ENCODE data around the gene TNP2.

The TNP2 gene

GRCh38 chr16:11280616-11281522 is 11.7 kb upstream of the TNP2 start, which contains the start of gene PRM1:
Gene PRM1, minus strand, starts transcription at chr16:11281330. Its CDS starts 92 bp downstream, at chr16:11281238.
- no peak within 1 kb of the TSS for H3K27ac ChIP-seq
- TF ChIP-seq CTCF (conservative IDR thresholded peaks at IDR 0.05) (no peak), ZFX (IDR thresholded peaks at IDR 0.05) (no peak)

GRCh38 chr16:11278681-11279628 is 9.8 kb upstream of the TNP2 start:
- TF ChIP-seq ZFX (IDR thresholded peaks at IDR 0.05): no peak
- H3K27ac ChIP-seq: no peak overlapping the region

GRCh38 chr16:11277607-11278337 is 8.6 kb upstream of the TNP2 start:
- TF ChIP-seq CTCF (conservative IDR thresholded peaks at IDR 0.05): no peak
- no peak overlapping the region for H3K27ac ChIP-seq

GRCh38 chr16:11276896-11277593 is 7.9 kb upstream of the TNP2 start:
- TF ChIP-seq CTCF (conservative IDR thresholded peaks at IDR 0.05) (no peak), ZFX (IDR thresholded peaks at IDR 0.05) (no peak)

GRCh38 chr16:11276143-11276895 is 7.2 kb upstream of the TNP2 start, which contains the start of gene PRM2:
Gene PRM2, minus strand, starts transcription at chr16:11276480. Its CDS starts 110 bp downstream, at chr16:11276370.
- no peak for TF ChIP-seq CTCF (conservative IDR thresholded peaks at IDR 0.05)
- no peak for TF ChIP-seq ZFX (IDR thresholded peaks at IDR 0.05)
- H3K27ac ChIP-seq: no peak within 1 kb of the TSS

More at GRCh38 chr16:11276896-11277593, 7.9 kb upstream of the TNP2 start:
- H3K27ac ChIP-seq: no peak overlapping the region

GRCh38 chr16:11274964-11275363 is 5.8 kb upstream of the TNP2 start:
- H3K27ac ChIP-seq: no peak overlapping the region
- TF ChIP-seq ZFX (IDR thresholded peaks at IDR 0.05): no peak
- no peak for TF ChIP-seq CTCF (conservative IDR thresholded peaks at IDR 0.05)
